Pancreas (tissue), 10 donors: ENCODE results near the gene LATS1. TPM values are rescaled to one million over a fixed set of nuclear protein-coding genes. Genes with fewer than 3 reads are reported as not detected.
"Not testable (repeated sequence)": the region's sequence is repeated elsewhere in the genome, so short reads cannot be mapped to it uniquely, and the experiment has no call there.

Experiments used
- ATAC-seq, 4 donors: fragments of 200-7000 bp; cut with Tn5 transposase; one replicate each; pipeline versions ENCODE4 v1.8.0 to v1.9.1; 2020; ENCODE audit warnings: mild to moderate bottlenecking in 4 of 4, moderate library complexity in 4 of 4
- DNase-seq, 6 donors: peaks; one replicate each; pipeline ENCODE4 v3.0.0-alpha.2; 2020
- FAIRE-seq: peaks from 2 replicates; lab custom pipeline; 2012; peaks lifted over from hg19 to GRCh38; lab: Jason Lieb, UNC
- H3K27ac ChIP-seq, 4 donors: fragments of 200-600 bp; sonication (generic); 1 replicate in 3 of 4; 2 replicates in 1 of 4; pipeline versions ENCODE4 v1.5.0 to v1.8.0; 2020
- H3K27me3 ChIP-seq, 4 donors: fragments of 200-600 bp; one replicate each; pipeline ENCODE4 v1.8.0; 2021
- H3K36me3 ChIP-seq, 3 donors: fragments of 200-600 bp; sonication (generic) in 1 of 3; one replicate each; pipeline versions ENCODE4 v1.5.0 to v1.8.0; 2020 to 2021
- H3K4me1 ChIP-seq, 3 donors: fragments of 200-600 bp; one replicate each; pipeline ENCODE4 v1.8.0; 2021
- H3K4me3 ChIP-seq, 4 donors: fragments of 200-600 bp; sonication (generic) in 2 of 4; one replicate each; pipeline versions ENCODE4 v1.5.0 to v1.8.0; 2020 to 2021
- H3K9me3 ChIP-seq, 4 donors: fragments of 200-600 bp; one replicate each; pipeline ENCODE4 v1.8.0; 2021
- CTCF ChIP-seq, 4 donors: fragments of 200-600 bp; sonication (generic) in 3 of 4; IDR thresholded peaks; one replicate each; pipeline versions ENCODE4 v1.5.0 to v1.8.0; 2021; ENCODE audit warnings: antibody characterized with exemption in 4 of 4
- WGBS, 2 donors: extraction: QIAGEN DNeasy Blood & Tissue Kit; methylation state at CpG; one replicate each; pipeline ENCODE4 v1.1.7; 2013; 5-methylcytosine and 5-hydroxymethylcytosine counted together
- intact Hi-C, 3 donors: fragments of 100-400 bp; cut with DNase I; formaldehyde crosslinking; loops; one replicate each; pipeline versions ENCODE4 v1.11.1 to v1.14.2; 2022
- polyA plus RNA-seq, 2 donors: library from polyadenylated mRNA; stranded (reverse); fragments of 200-250 nt; gene quantifications; one replicate each; pipeline ENCODE4 v1.2.3, GENCODE V29; 2013
- total RNA-seq, 6 donors: library from RNA; stranded (reverse); fragmentation: NEBNext Ultra II Directional in 4 of 6; extraction: Animal tissue kit (Norgen Biotek cat#: 25700) in 4 of 6; gene quantifications; one replicate each; pipeline versions ENCODE4 v1.2.1 to v1.2.4, GENCODE V29; 2021 to 2023
- donor health status: healthy with polysubstance abuse.
- donor health status: DM: no; HTN: no; CAD: no; lungs with moderate emphysema.
- donor health status: DM: no; HTN: no; CAD: no.
- donor health status: control.
- donor health status: control.
- donor health status: Bipolar disorder and iron deficiency.
- donor health status: DM: yes; HTN: yes; CAD: no.
- donor health status: DM: no; HTN: no; CAD: no.
- donor health status: DM: no; HTN: no; CAD: no.
- donor health status: DM: yes; HTN: yes; CAD: no.

Gene LATS1
- total and polyA plus RNA-seq, 8 donors, result 5.2 to 17.4 (median 8.9) TPM

GRCh38 chr6:149681209-149681608 is 36.7 kb downstream of the LATS1 start:
- Histone ChIP-seq H3K9me3 (no peaks in the 10 kb centered on the region), H3K36me3 (peaks cover 0 to 18% (median 0%) of the 10 kb centered on the region in 3 donors), H3K27me3 (no peaks in the 10 kb centered on the region), H3K4me1 (no peaks in the 10 kb centered on the region), H3K27ac (no peak overlapping the region), H3K4me3 (no peak overlapping the region)
- DNase-seq (no peak), ATAC-seq (no peak), FAIRE-seq (no peak)
- intact Hi-C loops, result no loop called here
- TF ChIP-seq CTCF (IDR thresholded peaks at IDR 0.05), result no peak

GRCh38 chr6:149680503-149680902 is 37.4 kb downstream of the LATS1 start:
- Histone ChIP-seq H3K27me3 (no peaks in the 10 kb centered on the region), H3K36me3 (peaks cover 0 to 23% (median 6%) of the 10 kb centered on the region in 3 donors), H3K27ac (no peak overlapping the region), H3K9me3 (no peaks in the 10 kb centered on the region), H3K4me1 (no peaks in the 10 kb centered on the region), H3K4me3 (no peak overlapping the region)
- intact Hi-C loops, result no loop called here
- DNase-seq (no peak), ATAC-seq (no peak), FAIRE-seq (no peak)
- no peak for TF ChIP-seq CTCF (IDR thresholded peaks at IDR 0.05)
- 67 to 75% methylated on average over 1 of the region's 1 CpG for WGBS, 2 donors

GRCh38 chr6:149672265-149672664 is 45.6 kb downstream of the LATS1 start:
- H3K4me1 ChIP-seq, ATAC-seq, H3K4me3 ChIP-seq, H3K27ac ChIP-seq, FAIRE-seq, H3K27me3 ChIP-seq, DNase-seq, H3K9me3 ChIP-seq, intact Hi-C loops: not testable (repeated sequence)
- peaks cover 0 to 28% (median 16%) of the 10 kb centered on the region in 3 donors for H3K36me3 ChIP-seq

GRCh38 chr6:149660028-149660427 is 57.9 kb downstream of the LATS1 start:
- no peak for FAIRE-seq
- no peak overlapping the region for H3K4me3 ChIP-seq
- no peak for ATAC-seq
- WGBS, 2 donors, result 91 to 96% methylated on average over 4 of the region's 4 CpGs
- H3K9me3 ChIP-seq, result no peaks in the 10 kb centered on the region
- no peak for DNase-seq
- H3K27ac ChIP-seq, result no peak overlapping the region
- no peaks in the 10 kb centered on the region for H3K4me1 ChIP-seq
- H3K27me3 ChIP-seq, result no peaks in the 10 kb centered on the region
- intact Hi-C loops, result no loop called here
- TF ChIP-seq CTCF (IDR thresholded peaks at IDR 0.05), result no peak
- H3K36me3 ChIP-seq, result peaks cover 0 to 18% (median 0%) of the 10 kb centered on the region in 3 donors

GRCh38 chr6:149657441-149657840 is 60.5 kb downstream of the LATS1 start:
- 96 to 98% methylated on average over 5 of the region's 5 CpGs for WGBS, 2 donors
- no peak for FAIRE-seq
- TF ChIP-seq CTCF (IDR thresholded peaks at IDR 0.05), result no peak

More at GRCh38 chr6:149657441-149657840, 60.5 kb downstream of the LATS1 start:
- Histone ChIP-seq H3K27ac (no peak overlapping the region), H3K36me3 (peaks cover 0 to 12% (median 0%) of the 10 kb centered on the region in 3 donors), H3K9me3 (no peaks in the 10 kb centered on the region), H3K4me3 (no peak overlapping the region), H3K27me3 (no peaks in the 10 kb centered on the region), H3K4me1 (no peaks in the 10 kb centered on the region)
- no peak for DNase-seq
- intact Hi-C loops, result no loop called here
- no peak for ATAC-seq
